Measurements from ENCODE around the gene DSP.

- TF ChIP-seq, protein P1, sequence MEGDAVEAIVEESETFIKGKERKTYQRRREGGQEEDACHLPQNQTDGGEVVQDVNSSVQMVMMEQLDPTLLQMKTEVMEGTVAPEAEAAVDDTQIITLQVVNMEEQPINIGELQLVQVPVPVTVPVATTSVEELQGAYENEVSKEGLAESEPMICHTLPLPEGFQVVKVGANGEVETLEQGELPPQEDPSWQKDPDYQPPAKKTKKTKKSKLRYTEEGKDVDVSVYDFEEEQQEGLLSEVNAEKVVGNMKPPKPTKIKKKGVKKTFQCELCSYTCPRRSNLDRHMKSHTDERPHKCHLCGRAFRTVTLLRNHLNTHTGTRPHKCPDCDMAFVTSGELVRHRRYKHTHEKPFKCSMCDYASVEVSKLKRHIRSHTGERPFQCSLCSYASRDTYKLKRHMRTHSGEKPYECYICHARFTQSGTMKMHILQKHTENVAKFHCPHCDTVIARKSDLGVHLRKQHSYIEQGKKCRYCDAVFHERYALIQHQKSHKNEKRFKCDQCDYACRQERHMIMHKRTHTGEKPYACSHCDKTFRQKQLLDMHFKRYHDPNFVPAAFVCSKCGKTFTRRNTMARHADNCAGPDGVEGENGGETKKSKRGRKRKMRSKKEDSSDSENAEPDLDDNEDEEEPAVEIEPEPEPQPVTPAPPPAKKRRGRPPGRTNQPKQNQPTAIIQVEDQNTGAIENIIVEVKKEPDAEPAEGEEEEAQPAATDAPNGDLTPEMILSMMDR (IDR thresholded peaks at IDR 0.05), result no peak
- no peak for TF ChIP-seq POLR2A (IDR thresholded peaks at IDR 0.05)
Measured at GRCh38 chr6:7523922-7524321, 17.5 kb upstream of the DSP start.
